NB4 (cell line): ENCODE data around the gene MYO1E.

Experiments
- MAX ChIP-seq: IDR thresholded peaks from 2 replicates; pipeline ENCODE4 v1.6.1; 2011; ENCODE audit warnings: low read depth, low read length
- MYC ChIP-seq: IDR thresholded peaks from 2 replicates; pipeline ENCODE4 v1.6.1; 2011; ENCODE audit warnings: low read depth, low read length
- POLR2A ChIP-seq: IDR thresholded peaks from 2 replicates; pipeline ENCODE4 v1.6.1; 2011; ENCODE audit warnings: mild to moderate bottlenecking; ENCODE audit not compliant: insufficient read length; ENCODE audit errors: extremely low read depth
- TF ChIP-seq, protein P1 (sequence below): IDR thresholded peaks from one replicate; pipeline ENCODE4 v1.5.1; 2012; ENCODE audit warnings: low read depth, low read length

DNA sequence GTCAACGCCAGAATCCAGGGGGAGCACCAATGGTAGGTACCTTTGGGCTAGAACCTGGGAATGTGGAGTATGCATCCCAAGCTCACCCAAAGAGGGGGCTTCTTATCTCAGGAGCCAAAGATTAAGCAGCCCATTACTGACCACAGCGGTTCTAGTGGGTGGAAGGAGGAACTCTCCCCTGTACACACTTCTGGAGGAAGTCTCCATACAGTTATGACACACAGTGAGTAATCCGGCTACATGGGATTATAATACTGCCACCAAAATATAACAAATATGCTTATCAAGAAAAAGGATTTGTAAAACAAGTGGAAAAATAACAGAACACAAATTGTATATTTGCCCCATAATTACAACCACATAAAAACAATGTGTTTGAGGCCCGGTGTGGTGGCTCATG, 8.4 kb downstream of the MYO1E start:
- TF ChIP-seq, protein P1, sequence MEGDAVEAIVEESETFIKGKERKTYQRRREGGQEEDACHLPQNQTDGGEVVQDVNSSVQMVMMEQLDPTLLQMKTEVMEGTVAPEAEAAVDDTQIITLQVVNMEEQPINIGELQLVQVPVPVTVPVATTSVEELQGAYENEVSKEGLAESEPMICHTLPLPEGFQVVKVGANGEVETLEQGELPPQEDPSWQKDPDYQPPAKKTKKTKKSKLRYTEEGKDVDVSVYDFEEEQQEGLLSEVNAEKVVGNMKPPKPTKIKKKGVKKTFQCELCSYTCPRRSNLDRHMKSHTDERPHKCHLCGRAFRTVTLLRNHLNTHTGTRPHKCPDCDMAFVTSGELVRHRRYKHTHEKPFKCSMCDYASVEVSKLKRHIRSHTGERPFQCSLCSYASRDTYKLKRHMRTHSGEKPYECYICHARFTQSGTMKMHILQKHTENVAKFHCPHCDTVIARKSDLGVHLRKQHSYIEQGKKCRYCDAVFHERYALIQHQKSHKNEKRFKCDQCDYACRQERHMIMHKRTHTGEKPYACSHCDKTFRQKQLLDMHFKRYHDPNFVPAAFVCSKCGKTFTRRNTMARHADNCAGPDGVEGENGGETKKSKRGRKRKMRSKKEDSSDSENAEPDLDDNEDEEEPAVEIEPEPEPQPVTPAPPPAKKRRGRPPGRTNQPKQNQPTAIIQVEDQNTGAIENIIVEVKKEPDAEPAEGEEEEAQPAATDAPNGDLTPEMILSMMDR: no peak
- no peak for TF ChIP-seq MAX
- no peak for TF ChIP-seq POLR2A
- no peak for TF ChIP-seq MYC
